HepG2 (cell line): Measurements from ENCODE around the gene GPATCH4. TPM values are rescaled to one million over a fixed set of nuclear protein-coding genes. Genes with fewer than 3 reads are reported as not detected.
A peak's percentile ranks its signal among the peaks of the same experiment; 100 is the strongest.

Experiments used
- ARID3A ChIP-seq: IDR thresholded peaks from 2 replicates; pipeline ENCODE4 v1.6.1; 2012; ENCODE audit warnings: low read depth, low read length, improper control_type of control experiment
- ARNT ChIP-seq: fragments of 450-650 bp; IDR thresholded peaks from 2 replicates; pipeline ENCODE4 v1.6.1; 2017
- ATF7 ChIP-seq, 2 experiments: fragments of 450-650 bp in 1 of 2; sonication (generic) in 1 of 2; formaldehyde crosslinking in 1 of 2; IDR thresholded peaks; 2 replicates each; pipeline versions ENCODE4 v1.4.0 to v1.6.1; 2016 to 2020; ENCODE audit warnings: antibody characterized with exemption in 1 of 2, mild to moderate bottlenecking in 1 of 2, missing genetic modification reagents in 1 of 2
- GATAD1 ChIP-seq: IDR thresholded peaks from 2 replicates; pipeline ENCODE4 v1.6.1; 2016; ENCODE audit warnings: missing genetic modification reagents, missing compliant biosample characterization
- HNRNPUL1 ChIP-seq: fragments of 200-400 bp; formaldehyde crosslinking; IDR thresholded peaks from 2 replicates; pipeline ENCODE4 v1.6.1; 2017; ENCODE audit warnings: low read depth, mild to moderate bottlenecking, low read length, moderate library complexity
- MYNN ChIP-seq: sonication (generic); formaldehyde crosslinking; IDR thresholded peaks from 2 replicates; pipeline ENCODE4 v1.4.0; 2020; ENCODE audit warnings: mild to moderate bottlenecking, low read depth, missing genetic modification reagents
- NFYC ChIP-seq: IDR thresholded peaks from 2 replicates; pipeline ENCODE4 v1.6.1; 2016; ENCODE audit warnings: missing genetic modification reagents, missing compliant biosample characterization
- NR2F6 ChIP-seq, 2 experiments: IDR thresholded peaks; 2 replicates each; pipeline ENCODE4 v1.6.1; 2016; ENCODE audit warnings: antibody characterized with exemption in 1 of 2, mild to moderate bottlenecking in 1 of 2
- POLR2G ChIP-seq: fragments of 200-400 bp; formaldehyde crosslinking; IDR thresholded peaks from 2 replicates; pipeline ENCODE4 v1.6.1; 2018; ENCODE audit warnings: mild to moderate bottlenecking, low read depth, low read length, moderate library complexity
- SPEN ChIP-seq: sonication (generic); formaldehyde crosslinking; IDR thresholded peaks from 2 replicates; pipeline ENCODE4 v1.5.1; 2020; ENCODE audit warnings: low read depth, mild to moderate bottlenecking, missing genetic modification reagents
- THAP7 ChIP-seq: sonication (generic); formaldehyde crosslinking; IDR thresholded peaks from 2 replicates; pipeline ENCODE4 v1.8.1; 2023; ENCODE audit warnings: mild to moderate bottlenecking, missing genetic modification reagents
- ZFP36L2 ChIP-seq: sonication (generic); formaldehyde crosslinking; IDR thresholded peaks from 2 replicates; pipeline ENCODE4 v1.4.0; 2020; ENCODE audit warnings: missing genetic modification reagents
- ZNF383 ChIP-seq: sonication (generic); formaldehyde crosslinking; IDR thresholded peaks from 2 replicates; pipeline ENCODE4 v1.4.0; 2020; ENCODE audit warnings: missing genetic modification reagents, mild to moderate bottlenecking, borderline replicate concordance
- ZNF543 ChIP-seq: sonication (generic); formaldehyde crosslinking; IDR thresholded peaks from 2 replicates; pipeline ENCODE4 v1.4.0; 2020; ENCODE audit warnings: mild to moderate bottlenecking, missing genetic modification reagents
- ZNF563 ChIP-seq: sonication (generic); formaldehyde crosslinking; IDR thresholded peaks from 2 replicates; pipeline ENCODE4 v1.8.0; 2022; ENCODE audit warnings: mild to moderate bottlenecking, moderate library complexity, missing genetic modification reagents
- ZNF687 ChIP-seq: sonication (generic); formaldehyde crosslinking; IDR thresholded peaks from 2 replicates; pipeline ENCODE4 v1.5.1; 2020; ENCODE audit warnings: mild to moderate bottlenecking, missing genetic modification reagents, moderate library complexity
- ZNF709 ChIP-seq: sonication (generic); formaldehyde crosslinking; IDR thresholded peaks from 2 replicates; pipeline ENCODE4 v1.5.0; 2020; ENCODE audit warnings: mild to moderate bottlenecking, missing genetic modification reagents
- ZNF737 ChIP-seq: sonication (generic); formaldehyde crosslinking; IDR thresholded peaks from 2 replicates; pipeline ENCODE4 v1.5.0; 2020; ENCODE audit warnings: missing genetic modification reagents, mild to moderate bottlenecking, borderline replicate concordance
- ZNF782 ChIP-seq: sonication (generic); formaldehyde crosslinking; IDR thresholded peaks from 2 replicates; pipeline ENCODE4 v1.4.0; 2020; ENCODE audit warnings: missing genetic modification reagents, mild to moderate bottlenecking, borderline replicate concordance
- polyA plus RNA-seq, 8 experiments: library from polyadenylated mRNA; depleted of rRNA in 3 of 8; stranded (reverse) in 7 of 8; unstranded in 1 of 8; fragments of >200 nt; fragmentation: Illumina TruSeq in 4 of 8; extraction: Trizol in 4 of 8; gene quantifications; 2 replicates each; pipeline versions ENCODE4 v1.2.1 to v1.2.3, GENCODE V29; 2011 to 2016; ENCODE audit warnings: low read depth in 4 of 8, missing spikeins in 1 of 8, mixed read lengths in 1 of 8; ENCODE audit not compliant: insufficient read depth in 1 of 8
- total RNA-seq, 5 experiments: library from RNA; depleted of rRNA; stranded (reverse); fragments of >200 nt; fragmentation: Illumina TruSeq; extraction: Trizol; gene quantifications; 2 replicates each; pipeline ENCODE4 v1.2.3, GENCODE V29; 2016; ENCODE audit warnings: low read depth in 1 of 5
- TF ChIP-seq, protein P1 (sequence below): sonication (generic); formaldehyde crosslinking; IDR thresholded peaks from 2 replicates; pipeline ENCODE4 v1.5.0; 2020; ENCODE audit warnings: missing genetic modification reagents
- TF ChIP-seq, protein P2 (sequence below): sonication (generic); formaldehyde crosslinking; IDR thresholded peaks from 2 replicates; pipeline ENCODE4 v1.5.1; 2020; ENCODE audit warnings: missing genetic modification reagents, mild to moderate bottlenecking, borderline replicate concordance

GPATCH4 gene
- total and polyA plus RNA-seq, 2 of the 13 experiments (the other 11 are each of a cell fraction or from before 2014, with no cell fraction given) = 19.2 to 37.9 TPM

GRCh38 chr1:156601122-156601830 lies at the start of gene GPATCH4 (continued):
- TF ChIP-seq ZNF383 (CRISPR knock-in tag) (no peak), ARID3A (no peak), ARNT (no peak), ZFP36L2 (0 out of 2 replicates have a peak, but pooled peaks have one; percentile 64), ZNF782 (CRISPR knock-in tag) (peak; percentile 59; the same call in 1 of the 2 replicates), ZNF737 (CRISPR knock-in tag) (peak; percentile 95; the same call in 1 of the 2 replicates), ATF7 (IDR thresholded peaks at IDR 0.05) (no peak), ATF7 (CRISPR knock-in tag; IDR thresholded peaks at IDR 0.05) (no peak), GATAD1 (peak; percentile 94), MYNN (peak; percentile 26; the same call in 1 of the 2 replicates), THAP7 (CRISPR knock-in tag) (0 out of 2 replicates have a peak, but pooled peaks have one; percentile 48), HNRNPUL1 (no peak), SPEN (CRISPR knock-in tag) (peak; percentile 58; the same call in 1 of the 2 replicates), NR2F6 (IDR thresholded peaks at IDR 0.05) (no peak), NR2F6 (CRISPR knock-in tag; IDR thresholded peaks at IDR 0.05) (no peak), NFYC (CRISPR knock-in tag) (no peak; the same call in 1 of the 2 replicates), ZNF709 (no peak), ZNF543 (CRISPR knock-in tag) (no peak), POLR2G (peak; percentile 96), ZNF687 (CRISPR knock-in tag) (peak; percentile 94), ZNF563 (CRISPR knock-in tag) (no peak)
- TF ChIP-seq, protein P1, sequence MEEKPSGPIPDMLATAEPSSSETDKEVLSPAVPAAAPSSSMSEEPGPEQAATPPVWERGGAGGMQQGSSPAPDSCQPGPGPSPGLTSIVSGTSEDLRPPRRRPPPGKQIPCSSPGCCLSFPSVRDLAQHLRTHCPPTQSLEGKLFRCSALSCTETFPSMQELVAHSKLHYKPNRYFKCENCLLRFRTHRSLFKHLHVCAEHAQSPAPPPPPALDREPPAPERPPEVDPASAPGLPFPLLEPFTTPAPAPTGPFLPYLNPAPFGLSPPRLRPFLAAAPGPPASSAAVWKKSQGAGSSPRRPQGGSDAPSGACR (CRISPR knock-in tag) = 0 out of 2 replicates have a peak, but pooled peaks have one; percentile 47
- TF ChIP-seq, protein P2, sequence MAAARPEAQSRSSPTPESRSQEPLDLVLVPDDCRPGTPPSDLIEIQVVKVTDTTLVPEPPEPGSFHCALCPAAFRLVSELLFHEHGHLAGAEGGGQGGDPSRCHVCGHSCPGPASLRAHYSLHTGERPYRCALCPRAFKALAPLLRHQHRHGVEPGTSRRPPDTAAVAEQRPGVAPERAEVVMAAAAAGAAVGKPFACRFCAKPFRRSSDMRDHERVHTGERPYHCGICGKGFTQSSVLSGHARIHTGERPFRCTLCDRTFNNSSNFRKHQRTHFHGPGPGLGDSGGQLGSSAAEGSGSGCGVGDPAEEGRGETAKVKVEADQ = peak; percentile 81; the same call in 1 of the 2 replicates
